Breast epithelium (tissue), 4 donors: ENCODE results near the gene ALDH5A1. TPM values are rescaled to one million over a fixed set of nuclear protein-coding genes. Genes with fewer than 3 reads are reported as not detected.

Experiments
- DNase-seq, 2 donors: peaks; one replicate each; pipeline ENCODE4 v3.0.0-alpha.2; 2019; ENCODE audit warnings: low spot score in 2 of 2
- H3K27ac ChIP-seq, 2 donors: fragments of 200-600 bp; sonication (generic) in 1 of 2; one replicate each; pipeline ENCODE4 v1.5.1; 2016 to 2019; ENCODE audit warnings: mild to moderate bottlenecking in 1 of 2
- H3K27me3 ChIP-seq, 2 donors: fragments of 200-600 bp; sonication (generic) in 1 of 2; one replicate each; pipeline versions ENCODE4 v1.5.1 to v1.6.0; 2017 to 2019; ENCODE audit warnings: control low read depth in 1 of 2, mild to moderate bottlenecking in 1 of 2
- H3K36me3 ChIP-seq: fragments of 200-600 bp; one replicate; pipeline ENCODE4 v1.5.1; 2019
- H3K4me1 ChIP-seq, 2 donors: fragments of 200-600 bp; sonication (generic); one replicate each; pipeline ENCODE4 v1.5.1; 2016 to 2019; ENCODE audit warnings: control low read depth in 1 of 2
- H3K4me3 ChIP-seq, 3 donors: fragments of 200-600 bp; sonication (generic); 1 replicate in 2 of 3; 2 replicates in 1 of 3; pipeline ENCODE4 v1.5.1; 2016 to 2019; ENCODE audit warnings: mild to moderate bottlenecking in 3 of 3, moderate library complexity in 2 of 3
- H3K9me3 ChIP-seq, 2 donors: fragments of 200-600 bp; sonication (generic) in 1 of 2; one replicate each; pipeline ENCODE4 v1.5.1; 2016 to 2019; ENCODE audit warnings: control low read depth in 1 of 2
- CTCF ChIP-seq, 3 donors: fragments of 450-650 bp; IDR thresholded peaks; one replicate each; pipeline ENCODE4 v1.5.1; 2016 to 2017; ENCODE audit warnings: antibody characterized with exemption in 3 of 3, mild to moderate bottlenecking in 3 of 3, moderate library complexity in 3 of 3
- POLR2A ChIP-seq: fragments of 450-650 bp; IDR thresholded peaks from one replicate; pipeline ENCODE4 v1.6.1; 2016; ENCODE audit warnings: antibody characterized with exemption, mild to moderate bottlenecking, moderate library complexity
- POLR2AphosphoS5 ChIP-seq, 3 donors: sonication (generic); formaldehyde crosslinking; IDR thresholded peaks; one replicate each; pipeline ENCODE4 v1.6.1; 2017; ENCODE audit warnings: antibody characterized with exemption in 3 of 3
- intact Hi-C: fragments of 100-400 bp; cut with DNase I; formaldehyde crosslinking; loops from one replicate; pipeline ENCODE4 v1.15.1; 2023; ENCODE audit warnings: low total_unique reads
- total RNA-seq, 3 donors: library from RNA; depleted of rRNA; stranded (reverse); fragments of >200 nt; gene quantifications; one replicate each; pipeline ENCODE4 v1.1.0, GENCODE V29; 2016

Gene ALDH5A1
- total RNA-seq, 3 donors from 2014 or later: 3.9 to 6.4 (median 6.1) TPM

GRCh38 chr6:24492475-24492874 lies 2.3 kb upstream of the ALDH5A1 start:
- no peaks in the 10 kb centered on the region for H3K27me3 ChIP-seq
- H3K4me3 ChIP-seq: no peak overlapping the region
- no peak for DNase-seq
- H3K4me1 ChIP-seq: no peaks in the 10 kb centered on the region
- no peaks in the 10 kb centered on the region for H3K9me3 ChIP-seq
- no peaks in the 10 kb centered on the region for H3K36me3 ChIP-seq
- no peak overlapping the region for H3K27ac ChIP-seq
- intact Hi-C loops: no loop called here
- TF ChIP-seq POLR2A (no peak), POLR2AphosphoS5 (IDR thresholded peaks at IDR 0.05) (no peak), CTCF (IDR thresholded peaks at IDR 0.05) (no peak)

- H3K4me1 ChIP-seq: no peaks in the 10 kb centered on the region
- DNase-seq: no peak
- no peaks in the 10 kb centered on the region for H3K36me3 ChIP-seq
- H3K9me3 ChIP-seq: no peaks in the 10 kb centered on the region
- H3K4me3 ChIP-seq: peak overlapping the region; percentile 55 to 82 (median 70)
- intact Hi-C loops: no loop called here
- H3K27me3 ChIP-seq: no peaks in the 10 kb centered on the region
- TF ChIP-seq POLR2AphosphoS5 (IDR thresholded peaks at IDR 0.05) (no peak), POLR2A (no peak), CTCF (IDR thresholded peaks at IDR 0.05) (no peak)
- H3K27ac ChIP-seq: peak overlapping the region; percentile 67 to 71
Observed at GRCh38 chr6:24493945-24494820, 586 bp upstream of the ALDH5A1 start.

GRCh38 chr6:24497254-24497970 lies 2.6 kb downstream of the ALDH5A1 start:
- Histone ChIP-seq H3K4me1 (no peaks in the 10 kb centered on the region), H3K27me3 (no peaks in the 10 kb centered on the region), H3K4me3 (no peak overlapping the region), H3K36me3 (no peaks in the 10 kb centered on the region), H3K27ac (no peak overlapping the region), H3K9me3 (no peaks in the 10 kb centered on the region)
- no peak for TF ChIP-seq POLR2A
- no peak for TF ChIP-seq CTCF (IDR thresholded peaks at IDR 0.05)
- TF ChIP-seq POLR2AphosphoS5 (IDR thresholded peaks at IDR 0.05): no peak
- intact Hi-C loops: no loop called here
- no peak for DNase-seq

- intact Hi-C loops: no loop called here
- TF ChIP-seq CTCF (IDR thresholded peaks at IDR 0.05) (no peak), POLR2A (no peak), POLR2AphosphoS5 (IDR thresholded peaks at IDR 0.05) (no peak)
- no peak for DNase-seq
- Histone ChIP-seq H3K27ac (no peak overlapping the region), H3K4me1 (no peaks in the 10 kb centered on the region), H3K36me3 (no peaks in the 10 kb centered on the region), H3K9me3 (no peaks in the 10 kb centered on the region), H3K4me3 (no peak overlapping the region), H3K27me3 (no peaks in the 10 kb centered on the region)
Observed at GRCh38 chr6:24500683-24501082, 5.9 kb downstream of the ALDH5A1 start.

- no peak for DNase-seq
- H3K27ac ChIP-seq: no peak overlapping the region
- no peaks in the 10 kb centered on the region for H3K36me3 ChIP-seq
- H3K4me1 ChIP-seq: no peaks in the 10 kb centered on the region
- no peak overlapping the region for H3K4me3 ChIP-seq
- intact Hi-C loops: no loop called here
- H3K9me3 ChIP-seq: no peaks in the 10 kb centered on the region
- H3K27me3 ChIP-seq: no peaks in the 10 kb centered on the region
- TF ChIP-seq CTCF (IDR thresholded peaks at IDR 0.05) (no peak), POLR2A (no peak), POLR2AphosphoS5 (IDR thresholded peaks at IDR 0.05) (no peak)
Observed at GRCh38 chr6:24501374-24501773, 6.6 kb downstream of the ALDH5A1 start.
